Measurements from ENCODE around the gene LEF1.

LEF1 gene

DNA sequence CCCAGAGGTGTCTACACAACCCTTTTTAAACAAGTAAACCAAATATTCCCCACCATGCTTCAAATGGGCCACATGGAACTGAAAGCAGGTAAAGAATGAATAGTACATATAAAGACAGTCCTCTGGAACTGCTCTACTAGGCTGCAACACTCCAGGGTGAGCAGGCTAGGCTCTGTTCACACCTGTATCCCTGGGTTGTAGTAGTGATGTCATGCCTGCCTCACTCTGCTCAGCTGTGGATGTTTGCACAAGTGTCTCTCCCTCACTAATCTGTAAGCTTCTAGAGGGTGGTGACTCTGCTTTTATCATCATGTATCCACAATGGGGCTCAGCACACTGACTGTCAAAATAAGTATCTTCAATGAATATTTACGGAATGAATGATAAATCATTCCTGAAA lies 20.4 kb downstream of the LEF1 start:
- no peak for DNase-seq (ENCODE audit: low read depth in 2 of 2)

DNA sequence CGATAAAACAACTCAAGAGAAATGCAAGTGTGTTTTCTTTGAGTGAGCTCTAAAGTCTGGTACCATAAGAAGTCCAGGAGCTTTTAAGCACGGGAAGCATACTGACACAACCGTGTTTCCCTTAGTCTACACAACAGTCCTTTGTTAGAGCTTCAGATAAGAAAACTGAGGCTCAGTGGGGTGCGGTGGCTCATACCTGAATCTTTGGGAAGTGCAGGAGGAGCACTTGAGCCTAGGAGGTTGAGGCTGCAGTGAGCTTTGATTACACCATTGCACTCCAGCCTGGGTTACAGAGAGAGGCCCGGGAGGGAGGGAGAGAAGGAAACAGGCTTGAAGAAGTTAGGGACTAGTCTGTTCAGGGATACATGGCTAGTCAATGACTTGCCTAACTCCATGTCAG lies 21.9 kb downstream of the LEF1 start:
- no peak for DNase-seq (ENCODE audit: low read depth in 2 of 2)

DNA sequence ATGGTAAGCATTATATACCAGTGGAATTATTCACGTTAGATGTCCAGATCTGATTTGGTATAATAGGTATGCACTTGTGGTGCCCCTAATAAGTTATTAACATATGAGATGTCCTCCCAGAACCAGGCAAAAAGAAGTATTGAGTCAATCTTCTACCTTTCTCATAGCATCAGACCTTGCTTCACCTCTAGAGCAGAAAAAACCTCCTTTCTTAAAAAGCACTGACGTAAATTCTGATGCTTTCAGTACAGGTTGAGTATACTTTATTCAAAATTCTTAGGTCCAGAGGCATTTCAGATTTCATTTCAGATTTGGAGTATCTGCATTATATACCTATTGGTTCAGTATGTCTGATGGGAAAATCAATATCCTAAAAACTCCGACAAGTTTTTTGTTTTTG lies 22.4 kb downstream of the LEF1 start:
- no peak for DNase-seq (ENCODE audit: low read depth in 2 of 2)

DNA sequence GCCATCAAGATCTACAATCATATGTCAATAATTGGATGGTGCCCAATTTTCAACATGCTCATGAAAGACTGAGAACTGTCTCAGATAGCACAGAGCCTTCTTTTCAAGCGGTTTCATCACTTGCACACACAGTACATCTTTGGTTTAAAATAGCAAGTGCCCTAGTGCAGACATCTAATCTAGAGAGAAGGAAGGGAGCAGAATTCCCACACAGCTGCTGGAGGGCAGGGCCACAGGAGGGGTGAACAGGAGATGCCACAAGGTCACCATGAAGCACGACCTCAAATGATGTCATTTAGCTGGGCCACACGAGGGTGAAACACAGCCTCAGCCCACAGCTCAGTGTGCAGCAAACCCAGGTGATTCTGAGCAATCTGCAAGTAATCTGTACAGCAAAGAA lies 24.3 kb downstream of the LEF1 start:
- no peak for DNase-seq (ENCODE audit: low read depth in 2 of 2)

DNA sequence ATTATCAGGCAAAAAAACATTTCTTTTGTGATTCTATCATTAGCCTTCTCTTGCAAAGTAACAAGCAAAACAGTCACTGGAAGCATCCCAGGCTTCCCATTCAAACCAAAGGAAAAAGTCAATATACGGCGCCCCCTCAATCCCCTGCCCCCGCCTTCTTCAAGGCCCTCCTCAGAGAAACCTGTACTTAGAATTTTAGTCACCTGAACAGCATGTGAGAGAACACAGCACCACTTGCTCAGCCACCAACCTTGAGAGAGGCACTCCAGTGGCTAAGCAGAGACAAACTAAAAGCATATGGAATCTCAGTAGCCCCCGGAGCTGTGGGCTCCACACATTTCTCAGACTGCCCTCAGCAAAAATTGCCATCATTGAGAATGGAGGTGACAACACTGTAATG lies 25.2 kb downstream of the LEF1 start:
- DNase-seq (ENCODE audit: low read depth in 2 of 2): no peak

DNA sequence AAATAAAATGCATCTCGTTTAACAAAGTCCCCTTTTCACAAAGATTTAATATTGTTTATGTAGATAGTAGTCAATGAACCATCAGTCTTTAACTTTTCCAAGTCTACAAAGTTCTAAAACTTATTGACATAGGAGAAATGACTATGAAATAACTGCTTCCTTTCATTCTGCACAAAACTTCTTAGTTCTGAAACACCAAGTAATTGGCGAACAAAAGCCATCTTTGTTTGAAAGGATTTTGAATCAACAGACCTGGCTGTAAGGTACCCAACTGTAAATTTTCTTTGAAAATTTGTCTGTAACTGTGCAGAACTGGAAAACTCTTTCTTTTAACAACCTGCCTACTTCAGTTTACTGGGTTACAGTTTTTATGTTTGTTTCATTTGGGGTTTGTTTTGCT lies 25.9 kb downstream of the LEF1 start:
- no peak for DNase-seq (ENCODE audit: low read depth in 2 of 2)

DNA sequence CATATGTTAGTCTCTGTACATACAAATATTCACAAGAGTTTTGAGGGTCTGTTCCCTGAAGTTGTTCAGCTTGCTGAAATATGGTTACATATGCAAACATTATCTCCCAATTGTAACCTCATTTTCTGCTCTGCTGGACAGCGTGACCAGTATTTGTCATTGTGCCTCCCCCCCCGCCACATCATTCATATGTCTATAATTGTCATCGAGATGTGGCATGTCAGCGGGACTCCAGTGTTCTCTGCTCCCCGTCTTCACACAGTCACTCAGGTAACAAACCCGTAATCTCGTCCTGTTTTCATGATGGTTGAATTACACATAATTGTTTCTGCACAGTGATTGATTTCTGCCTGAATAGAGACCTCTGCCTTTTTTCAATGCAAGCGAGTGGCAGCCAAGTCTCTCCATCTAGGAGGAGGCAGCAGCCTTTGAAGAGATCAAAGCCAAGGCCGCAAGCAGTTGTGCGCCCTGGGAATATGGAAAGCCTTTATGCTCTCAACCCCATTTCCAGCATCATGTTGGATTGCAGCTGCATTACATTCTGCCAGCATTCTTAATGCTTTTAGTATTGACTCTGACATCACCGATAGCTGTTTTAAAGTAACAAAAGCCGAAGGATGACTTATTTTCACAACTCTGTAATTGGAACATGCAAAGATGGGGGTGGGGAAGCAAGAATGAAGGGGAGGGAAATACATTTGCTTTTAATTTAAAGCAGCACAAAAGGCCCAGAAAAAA lies 27.4 kb downstream of the LEF1 start:
- DNase-seq (ENCODE audit: low read depth in 2 of 2): no peak

DNA sequence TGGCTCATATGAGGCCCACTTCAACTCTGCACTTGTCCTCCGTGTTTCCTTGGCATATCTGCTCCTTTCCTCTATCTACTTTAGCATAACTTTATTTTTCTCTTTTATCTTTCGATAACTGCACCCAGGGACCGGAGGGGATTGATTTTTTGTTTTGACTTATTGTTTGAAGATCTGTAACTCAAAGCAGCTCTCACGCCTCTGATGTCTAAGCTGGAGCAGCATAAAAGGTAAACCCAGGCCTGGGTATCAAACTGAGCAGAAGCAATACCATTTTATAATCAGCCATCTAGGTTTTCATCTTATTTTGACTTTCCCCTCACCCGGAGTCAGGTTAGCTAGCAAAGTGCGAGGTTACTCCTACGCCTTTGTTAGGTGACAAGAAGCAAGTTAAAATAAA lies 28.4 kb downstream of the LEF1 start:
- DNase-seq (ENCODE audit: low read depth in 2 of 2): no peak

DNA sequence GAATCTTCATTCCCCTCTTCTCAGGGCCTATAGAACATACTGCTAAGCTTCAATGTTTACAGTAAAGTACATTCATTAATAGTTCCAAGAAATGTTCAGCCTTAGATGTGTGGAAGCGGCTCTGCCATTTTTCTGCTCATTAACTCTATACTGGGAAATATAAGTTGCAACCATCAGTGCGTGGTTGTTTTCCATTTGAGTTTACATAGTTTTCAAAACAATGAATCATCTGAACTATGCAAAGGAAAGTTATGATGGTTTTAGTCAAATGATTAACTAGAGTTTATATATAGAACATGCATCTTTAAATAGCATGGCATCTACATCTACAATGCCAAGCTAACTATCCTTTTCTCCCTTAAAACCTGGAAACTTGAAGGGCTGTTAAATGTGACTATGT lies 29.6 kb downstream of the LEF1 start:
- DNase-seq (ENCODE audit: low read depth in 2 of 2): no peak

DNA sequence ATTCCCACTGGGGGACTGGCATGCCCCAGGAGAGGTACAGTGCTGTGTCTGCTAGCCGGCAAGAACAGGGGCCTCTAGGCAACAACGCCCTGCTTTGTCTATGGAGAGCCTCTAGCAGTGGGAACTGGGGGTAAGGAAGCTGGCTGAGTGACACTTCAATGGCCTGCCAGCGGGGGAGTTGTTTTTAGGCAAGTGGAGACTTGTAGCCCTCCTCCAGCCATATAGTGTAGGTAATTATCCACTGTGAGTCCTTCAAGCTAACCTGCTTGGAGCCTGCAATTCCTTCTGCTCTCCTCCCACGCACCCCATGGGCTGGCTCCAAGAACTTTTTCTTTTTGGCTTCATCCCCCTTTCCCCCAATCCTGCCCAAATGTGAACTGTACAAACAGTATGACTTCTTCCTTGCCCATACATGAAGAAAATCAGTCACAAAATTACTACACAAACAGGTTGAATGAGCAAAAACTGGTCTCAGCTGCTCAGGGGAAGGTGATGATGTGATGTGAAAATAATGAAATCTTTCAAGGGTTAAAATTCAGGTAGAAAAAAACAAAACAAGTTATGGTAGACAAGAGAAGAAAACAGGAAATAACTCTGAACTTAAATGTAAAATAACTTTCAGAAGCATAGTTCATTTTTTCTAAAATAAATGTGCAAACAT lies 33.1 kb downstream of the LEF1 start:
- no peak for DNase-seq (ENCODE audit: low read depth in 2 of 2)

DNA sequence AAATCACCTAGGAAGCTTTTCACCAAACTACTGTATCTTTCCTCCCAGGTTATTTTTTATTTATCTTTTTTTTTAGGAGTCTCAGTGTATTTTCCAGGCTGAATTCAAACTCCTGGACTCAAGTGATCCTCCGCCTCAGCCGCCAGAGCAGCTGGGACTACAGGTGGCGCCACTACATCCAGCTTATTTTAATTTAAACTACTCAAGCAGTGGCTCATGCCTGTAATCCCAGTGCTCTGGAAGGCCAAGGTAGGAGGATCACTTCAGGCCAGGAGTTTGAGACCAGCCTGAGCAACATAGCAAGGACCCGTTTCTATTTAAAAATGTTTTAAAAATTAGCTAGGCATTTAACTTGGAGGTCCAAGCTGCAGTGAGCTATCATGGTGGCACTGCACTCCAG lies 37.8 kb downstream of the LEF1 start:
- no peak for DNase-seq (ENCODE audit: low read depth in 2 of 2)

DNA sequence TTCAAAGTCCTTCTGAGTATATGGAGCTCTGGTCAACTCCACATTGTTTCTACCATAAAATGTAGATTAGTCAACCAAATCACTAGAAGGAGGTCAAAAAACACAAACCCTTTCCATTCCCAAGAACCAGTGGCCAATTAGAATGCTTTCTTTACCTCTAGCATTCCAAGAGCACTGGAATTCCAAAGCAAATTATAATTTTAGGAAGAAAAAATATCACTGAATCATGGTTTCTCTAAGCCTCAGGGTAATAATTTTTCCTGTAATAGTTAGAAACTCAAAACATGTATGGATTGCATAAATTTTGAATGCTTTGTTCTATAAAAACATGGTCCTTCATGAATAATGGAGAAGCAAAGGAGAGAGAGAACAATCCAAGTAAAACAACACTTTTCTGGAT lies 39.5 kb downstream of the LEF1 start:
- no peak for DNase-seq (ENCODE audit: low read depth in 2 of 2)

DNA sequence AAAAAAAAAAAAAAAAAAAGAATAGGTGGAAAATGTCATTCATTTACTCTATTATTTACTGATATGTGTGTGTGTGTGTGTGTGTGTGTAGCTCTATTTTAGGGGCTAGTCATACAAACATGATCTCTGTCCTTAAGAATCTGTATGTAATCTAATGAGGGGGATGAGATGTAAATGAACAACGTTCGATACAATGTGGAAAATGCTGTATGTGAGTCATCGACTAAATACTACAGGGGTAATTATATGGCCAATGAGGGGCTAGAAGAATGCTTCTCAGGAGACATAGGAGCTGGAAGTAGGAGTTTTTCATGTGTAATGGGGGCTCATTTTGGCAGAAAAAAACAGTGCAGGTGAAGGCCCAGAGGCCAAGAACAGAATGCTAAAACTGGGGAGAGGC lies 41.9 kb downstream of the LEF1 start:
- DNase-seq (ENCODE audit: low read depth in 2 of 2): no peak

DNA sequence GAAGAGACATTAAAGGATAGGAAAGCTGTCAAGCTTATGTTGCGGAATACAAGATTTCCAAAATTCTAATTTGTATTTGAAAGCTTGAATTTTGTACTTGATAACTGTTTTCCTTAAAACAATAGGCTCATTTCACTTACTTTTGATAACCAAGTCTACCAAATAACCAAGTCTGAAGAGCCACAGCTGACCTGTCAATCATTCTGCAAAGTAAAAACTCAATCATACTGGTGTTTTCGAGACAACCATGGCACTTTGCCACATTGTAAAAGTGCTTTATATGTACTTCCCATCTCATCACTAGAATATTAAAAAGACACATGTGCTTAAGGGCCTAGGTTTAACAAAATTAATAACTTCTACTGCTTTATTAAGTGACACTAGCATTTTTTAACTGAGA lies 47.9 kb downstream of the LEF1 start:
- DNase-seq (ENCODE audit: low read depth in 2 of 2): no peak

DNA sequence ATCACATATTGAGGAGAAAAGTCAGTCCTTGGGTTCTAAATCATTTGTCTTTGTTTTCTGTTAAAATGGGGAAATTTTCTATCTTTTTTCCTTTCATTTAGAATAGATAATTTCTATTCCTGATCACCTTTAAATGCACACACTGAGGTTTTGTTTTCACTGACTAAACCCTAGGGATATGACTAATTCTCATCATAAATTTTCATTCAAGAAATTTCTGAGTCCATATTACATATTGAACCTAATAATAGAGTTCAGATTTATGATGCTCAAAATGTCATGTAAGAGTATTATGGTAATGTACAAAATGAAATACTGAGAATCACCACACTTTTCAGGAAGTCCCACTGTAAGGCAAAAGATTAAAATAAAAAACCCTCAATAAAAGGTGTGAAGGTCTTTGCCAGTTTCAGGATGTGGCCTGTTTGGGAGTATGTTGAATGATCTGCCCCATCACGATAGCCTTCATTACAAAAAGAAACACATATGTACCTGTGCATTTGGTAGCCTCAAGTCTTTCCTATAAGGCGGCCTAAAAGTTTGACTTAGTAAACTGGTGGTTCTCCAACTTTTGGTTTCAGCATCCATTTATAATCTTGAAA lies 49.4 kb downstream of the LEF1 start:
- no peak for DNase-seq (ENCODE audit: low read depth in 2 of 2)

DNA sequence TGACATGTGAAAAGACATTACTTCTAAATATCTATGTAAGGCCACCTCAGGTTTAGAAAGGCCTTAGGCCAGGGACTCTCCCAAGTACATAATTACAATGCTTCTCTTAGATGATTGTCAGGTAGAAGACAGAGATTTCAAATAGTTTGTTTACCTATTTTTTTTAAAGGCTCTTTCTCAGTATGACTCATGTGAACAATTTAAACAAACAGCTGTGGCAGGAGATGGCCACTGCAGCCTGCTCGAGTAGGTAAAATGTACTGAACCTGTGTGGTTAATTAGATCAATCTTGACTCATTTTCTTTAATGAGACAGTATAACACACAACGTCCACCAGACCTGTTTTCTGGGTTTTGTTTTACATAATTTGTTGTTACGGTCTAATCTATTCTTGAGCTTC lies 50.2 kb downstream of the LEF1 start:
- no peak for DNase-seq (ENCODE audit: low read depth in 2 of 2)

DNA sequence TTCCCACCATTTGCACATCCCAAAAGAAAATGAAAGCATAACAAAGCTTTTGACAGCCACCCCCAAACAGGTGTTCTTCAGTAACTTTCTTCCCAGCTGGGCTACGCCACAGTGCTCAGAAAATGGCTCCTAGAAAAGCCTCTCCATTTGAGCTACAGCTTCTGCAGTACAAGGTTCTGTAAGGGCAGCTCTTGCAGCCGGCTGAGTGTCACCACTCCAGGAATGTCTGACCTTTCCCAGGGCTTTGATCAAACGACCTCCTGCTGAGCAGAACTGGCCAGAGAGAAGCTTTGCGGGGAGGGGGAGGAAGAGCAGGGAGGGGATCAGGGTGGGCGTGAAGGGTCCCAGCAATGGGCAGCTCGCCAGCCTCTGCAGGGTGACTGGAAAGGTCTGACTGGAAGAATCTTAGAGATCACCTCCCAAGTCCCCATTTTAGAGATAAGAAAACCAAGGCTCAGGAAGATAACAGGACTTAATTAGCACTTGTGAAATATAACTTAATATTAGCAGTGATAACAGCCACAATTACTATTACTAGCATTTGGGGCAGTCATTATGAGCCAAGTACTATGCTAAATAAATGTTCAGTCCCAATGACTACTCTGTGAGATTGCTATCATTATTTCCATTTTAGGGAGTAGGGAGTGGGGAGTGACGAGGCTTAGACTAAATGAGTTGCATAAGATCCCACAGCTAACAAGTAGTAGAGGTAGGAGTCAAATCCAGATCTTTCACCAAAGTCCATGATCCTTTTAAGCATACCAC lies 51.1 kb downstream of the LEF1 start:
- no peak for DNase-seq (ENCODE audit: low read depth in 2 of 2)

DNA sequence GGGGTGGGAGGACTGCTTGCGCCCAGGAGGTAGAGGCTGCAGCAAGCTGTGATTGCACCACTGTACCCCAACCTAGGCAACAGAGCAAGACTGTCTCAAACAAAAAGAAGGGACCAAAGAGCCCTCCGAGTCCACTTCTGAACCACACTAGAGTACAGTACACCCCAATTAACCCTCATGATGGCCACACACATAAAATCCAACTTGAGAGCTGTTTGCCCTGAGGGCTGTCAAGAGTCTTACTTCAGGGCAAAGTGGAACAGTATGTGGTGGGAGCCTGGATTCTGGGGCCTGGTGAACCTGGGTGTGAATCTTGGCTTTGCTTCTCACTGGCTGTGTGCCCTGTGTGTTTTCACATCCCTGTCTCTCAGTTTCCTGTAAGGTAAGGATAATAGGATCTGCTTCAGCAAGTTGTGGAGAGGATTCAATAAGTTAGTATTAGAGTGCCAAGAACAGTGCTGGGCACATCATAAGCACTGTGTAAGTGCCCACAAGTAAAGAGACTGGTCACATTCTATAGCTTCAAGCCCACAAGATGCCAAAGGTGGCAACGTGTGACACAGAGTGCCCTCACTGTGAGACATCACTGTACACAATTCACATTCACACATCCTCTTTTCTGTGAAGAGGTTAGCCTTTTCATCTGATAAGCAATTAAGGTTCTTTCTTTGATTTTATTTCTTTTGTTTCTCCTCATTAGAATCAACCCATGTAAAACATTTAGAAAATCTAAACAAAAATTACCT lies 52.1 kb downstream of the LEF1 start:
- no peak for DNase-seq (ENCODE audit: low read depth in 2 of 2)

DNA sequence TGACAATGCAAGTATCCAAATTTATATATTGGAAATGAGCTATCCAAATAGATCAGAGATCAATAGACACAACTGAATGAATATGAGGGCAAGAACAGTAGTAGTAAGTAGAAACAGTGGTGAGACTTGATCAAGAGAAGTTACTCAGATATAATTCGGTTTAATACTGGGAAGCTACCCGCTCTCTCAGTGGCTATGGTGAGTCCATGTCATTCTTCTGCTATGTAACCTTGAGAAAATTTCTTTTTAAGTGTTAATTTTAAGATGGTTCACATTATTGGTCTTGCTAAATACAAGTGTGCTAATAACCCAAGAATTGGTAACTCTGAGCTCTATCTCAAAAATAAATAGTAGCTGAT lies 53.6 kb downstream of the LEF1 start:
- DNase-seq (ENCODE audit: low read depth in 2 of 2): no peak

DNA sequence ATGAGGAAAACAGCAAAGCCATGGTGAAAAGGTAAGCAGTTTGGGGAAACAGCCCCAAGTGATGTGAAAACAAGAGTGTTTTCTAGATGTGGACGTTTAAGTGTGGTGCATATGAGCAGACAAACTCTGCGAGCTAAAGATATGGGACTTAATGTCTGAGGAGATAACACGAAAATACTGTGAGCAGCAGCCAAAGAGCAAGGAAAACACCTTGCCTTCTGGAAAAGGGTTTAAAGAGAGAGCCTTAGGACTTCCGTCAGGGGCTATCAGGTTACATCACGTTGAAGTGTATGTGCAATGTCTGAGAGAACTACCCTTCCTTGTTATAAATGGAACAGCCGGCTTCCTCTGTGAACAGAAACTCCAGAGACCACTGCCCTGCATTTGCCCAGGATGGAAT lies 54.2 kb downstream of the LEF1 start:
- DNase-seq (ENCODE audit: low read depth in 2 of 2): no peak

DNA sequence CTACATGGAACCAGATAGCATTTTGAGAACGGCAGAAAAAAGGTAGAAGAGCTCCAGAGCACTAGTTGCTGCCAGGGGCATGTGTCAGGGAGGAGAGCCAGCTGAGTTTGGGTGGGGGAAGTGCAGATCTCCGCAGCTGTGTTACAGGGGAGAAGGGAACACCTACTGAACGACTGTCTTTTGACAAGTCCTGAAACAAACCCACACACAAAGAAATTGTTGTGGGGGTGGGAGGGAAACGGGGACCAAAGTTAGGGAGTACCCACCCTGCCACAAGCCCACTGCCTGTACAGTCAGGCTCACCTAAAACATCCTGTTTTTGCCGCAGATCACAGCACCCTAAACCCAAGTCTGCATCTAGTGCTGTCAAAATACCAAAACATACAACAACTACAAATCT lies 55.5 kb downstream of the LEF1 start:
- DNase-seq (ENCODE audit: low read depth in 2 of 2): no peak

DNA sequence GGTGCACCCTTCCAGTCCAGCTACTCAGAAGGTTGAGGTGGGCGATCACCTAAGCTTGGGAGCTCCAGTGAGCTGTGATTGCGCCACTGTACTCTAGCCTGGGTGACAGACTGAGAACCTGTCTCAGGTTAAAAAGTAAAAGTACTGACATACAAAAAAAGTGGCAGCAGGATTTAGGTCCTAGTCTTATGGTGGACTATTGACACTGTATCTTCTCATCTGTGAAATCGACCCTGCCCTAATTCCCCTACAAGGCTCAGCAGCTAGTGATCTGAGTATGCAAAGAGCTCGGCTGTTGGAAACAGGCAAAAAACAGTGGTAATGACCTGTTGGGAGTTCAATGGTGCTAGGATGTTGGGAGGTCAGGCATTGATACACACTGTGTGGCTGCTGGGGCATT lies 57.0 kb downstream of the LEF1 start:
- no peak for DNase-seq (ENCODE audit: low read depth in 2 of 2)
